C4-2B (cell line): ENCODE measurements around the gene NOVA2.

Source experiments
- H3K27ac ChIP-seq: fragments of 450-650 bp; 2 replicates; pipeline ENCODE4 v1.5.1; 2017
- ZFX ChIP-seq: fragments of 450-650 bp; IDR thresholded peaks from 2 replicates; pipeline ENCODE4 v1.6.1; 2017
- TF ChIP-seq, protein P1 (sequence below): fragments of 450-650 bp; conservative IDR thresholded peaks from 2 replicates; pipeline ENCODE4 v1.5.1; 2017; ENCODE audit warnings: mild to moderate bottlenecking

Gene NOVA2

GRCh38 chr19:45920458-45920857, 53.2 kb downstream of the NOVA2 start:
- no peak for TF ChIP-seq ZFX
- TF ChIP-seq, protein P1, sequence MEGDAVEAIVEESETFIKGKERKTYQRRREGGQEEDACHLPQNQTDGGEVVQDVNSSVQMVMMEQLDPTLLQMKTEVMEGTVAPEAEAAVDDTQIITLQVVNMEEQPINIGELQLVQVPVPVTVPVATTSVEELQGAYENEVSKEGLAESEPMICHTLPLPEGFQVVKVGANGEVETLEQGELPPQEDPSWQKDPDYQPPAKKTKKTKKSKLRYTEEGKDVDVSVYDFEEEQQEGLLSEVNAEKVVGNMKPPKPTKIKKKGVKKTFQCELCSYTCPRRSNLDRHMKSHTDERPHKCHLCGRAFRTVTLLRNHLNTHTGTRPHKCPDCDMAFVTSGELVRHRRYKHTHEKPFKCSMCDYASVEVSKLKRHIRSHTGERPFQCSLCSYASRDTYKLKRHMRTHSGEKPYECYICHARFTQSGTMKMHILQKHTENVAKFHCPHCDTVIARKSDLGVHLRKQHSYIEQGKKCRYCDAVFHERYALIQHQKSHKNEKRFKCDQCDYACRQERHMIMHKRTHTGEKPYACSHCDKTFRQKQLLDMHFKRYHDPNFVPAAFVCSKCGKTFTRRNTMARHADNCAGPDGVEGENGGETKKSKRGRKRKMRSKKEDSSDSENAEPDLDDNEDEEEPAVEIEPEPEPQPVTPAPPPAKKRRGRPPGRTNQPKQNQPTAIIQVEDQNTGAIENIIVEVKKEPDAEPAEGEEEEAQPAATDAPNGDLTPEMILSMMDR = no peak
- H3K27ac ChIP-seq = no peak overlapping the region

- no peak overlapping the region for H3K27ac ChIP-seq
- TF ChIP-seq, protein P1 = no peak
- no peak for TF ChIP-seq ZFX
Observed at GRCh38 chr19:45919678-45920077, 54.0 kb downstream of the NOVA2 start.

DNA sequence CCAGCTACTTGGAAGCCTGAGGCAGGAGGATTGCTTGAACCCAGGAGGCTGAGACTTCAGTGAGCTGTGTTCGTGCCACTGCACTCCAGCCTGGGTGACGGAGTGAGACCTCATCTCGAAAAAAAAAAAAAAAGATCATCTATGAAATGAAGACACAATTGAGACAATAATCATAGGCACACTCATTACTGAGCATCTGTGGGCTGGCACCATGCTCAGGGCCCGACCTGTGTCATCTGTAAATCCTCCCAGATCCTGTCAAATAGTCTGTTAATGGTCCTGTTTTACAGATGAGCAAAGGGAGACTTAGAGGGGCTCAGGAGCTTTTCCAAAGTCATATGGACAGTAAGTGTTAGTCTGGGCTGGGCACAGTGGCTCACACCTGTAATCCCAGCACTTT, 54.9 kb downstream of the NOVA2 start:
- no peak overlapping the region for H3K27ac ChIP-seq
- no peak for TF ChIP-seq ZFX
- TF ChIP-seq, protein P1 = no peak

- TF ChIP-seq ZFX = no peak
- TF ChIP-seq, protein P1 = no peak
Observed at GRCh38 chr19:45917421-45918091, 56.1 kb downstream of the NOVA2 start.

DNA sequence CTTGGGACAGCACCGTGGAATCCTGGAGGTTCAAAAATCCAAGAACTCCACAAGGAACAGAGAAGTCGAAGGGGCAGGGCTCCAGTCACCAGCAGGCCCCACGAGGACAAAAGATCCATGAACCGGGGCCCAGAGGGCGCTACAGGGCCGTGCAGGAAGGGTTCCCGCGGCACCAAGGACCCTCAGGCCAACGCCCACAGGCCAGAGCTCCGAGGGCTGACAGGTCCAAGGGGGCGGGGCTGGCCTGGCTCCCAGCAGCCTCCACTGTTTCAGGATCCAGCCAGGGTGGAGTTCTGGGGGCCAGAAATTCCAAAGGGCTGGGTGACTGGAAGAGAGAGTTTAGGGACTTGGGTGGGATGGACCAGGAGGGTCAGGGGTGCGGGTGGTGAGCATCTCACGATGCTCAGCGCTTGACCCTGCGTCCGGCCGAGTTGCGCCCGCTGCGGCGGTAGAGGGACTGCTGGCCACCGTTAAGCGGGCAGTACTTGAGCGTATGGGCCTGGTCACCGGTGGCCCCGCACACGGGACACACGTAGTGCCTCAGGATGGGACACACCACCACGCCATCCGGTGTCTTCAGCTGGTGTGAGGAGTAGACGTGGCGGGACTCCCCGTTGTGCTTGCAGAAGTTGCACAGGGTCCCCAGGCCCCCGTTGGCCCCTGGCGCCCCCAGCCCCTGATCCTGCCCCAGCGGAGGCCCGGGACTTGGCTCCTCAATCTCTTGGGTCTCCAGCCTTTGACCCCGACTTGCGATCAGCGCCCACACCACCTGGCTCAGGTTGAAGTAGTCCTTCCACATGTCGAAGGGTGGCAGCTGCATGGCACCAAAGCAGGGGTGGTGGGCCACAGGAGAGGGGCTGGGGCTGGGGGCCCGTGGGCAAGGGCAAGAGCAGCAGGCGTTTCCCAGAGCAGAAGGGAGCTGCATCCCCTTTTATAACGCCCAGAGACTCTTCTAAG, 59.5 kb downstream of the NOVA2 start, which contains the start of gene NANOS2:
Gene NANOS2 (minus strand): TSS at position 905 of the 957 bp plus-strand sequence. CDS start 85 bp downstream, at position 820.
- no peak within 1 kb of the TSS for H3K27ac ChIP-seq
- TF ChIP-seq ZFX = no peak
- TF ChIP-seq, protein P1 = no peak

More at GRCh38 chr19:45917421-45918091, 56.1 kb downstream of the NOVA2 start:
- no peak overlapping the region for H3K27ac ChIP-seq

- TF ChIP-seq, protein P1 = no peak
- no peak for TF ChIP-seq ZFX
- H3K27ac ChIP-seq = no peak overlapping the region
Observed at GRCh38 chr19:45911291-45911690, 62.4 kb downstream of the NOVA2 start.

DNA sequence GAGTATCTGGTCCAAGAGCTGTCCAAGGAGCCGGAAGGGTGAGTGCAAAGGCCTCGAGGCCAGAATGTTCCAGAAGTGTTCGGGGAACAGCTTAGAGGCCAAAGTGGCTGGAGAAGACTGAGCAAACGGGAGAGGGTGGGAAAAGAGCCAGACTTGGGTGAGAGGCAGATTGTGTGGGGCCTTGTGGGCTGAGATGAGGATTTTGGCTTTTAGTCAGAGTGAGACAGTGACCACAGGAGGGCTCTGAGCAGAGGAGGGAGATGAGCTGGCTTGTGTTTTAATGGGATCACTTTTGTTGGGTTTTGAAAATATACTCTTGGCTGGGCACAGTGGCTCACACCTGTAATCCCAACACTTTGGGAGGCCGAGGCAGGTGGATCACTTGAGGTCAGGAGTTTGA, 64.7 kb downstream of the NOVA2 start:
- TF ChIP-seq, protein P1 = no peak
- TF ChIP-seq ZFX = no peak
- H3K27ac ChIP-seq = no peak overlapping the region
